ENCODE data around the gene GIMD1.
"Not testable (repeated sequence)": the region's sequence is repeated elsewhere in the genome, so short reads cannot be mapped to it uniquely, and the experiment has no call there.

The GIMD1 gene

DNA sequence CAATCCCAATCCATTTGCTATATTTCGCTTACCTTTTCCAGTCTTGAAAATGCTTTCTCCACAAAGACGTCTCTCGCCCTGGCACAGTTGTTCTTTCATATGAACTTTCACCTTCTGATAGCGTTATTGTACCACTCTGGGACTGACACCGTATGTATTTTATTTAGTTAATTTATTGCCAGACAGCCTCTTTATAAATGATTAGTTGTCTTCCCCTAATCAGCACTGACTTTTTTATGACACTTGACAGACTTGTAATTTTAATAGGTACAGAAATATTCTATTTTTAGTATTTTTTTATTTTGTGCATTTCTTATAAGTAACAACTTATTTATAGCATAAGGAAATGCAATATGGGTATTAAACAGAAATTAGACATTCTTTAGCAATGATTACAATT, at the start of gene GIMD1:
Gene GIMD1, minus strand, starts transcription at position 101 of the 400 bp plus-strand sequence. CDS start 1,343 bp downstream, outside the sequence.
- no peak for DNase-seq

DNA sequence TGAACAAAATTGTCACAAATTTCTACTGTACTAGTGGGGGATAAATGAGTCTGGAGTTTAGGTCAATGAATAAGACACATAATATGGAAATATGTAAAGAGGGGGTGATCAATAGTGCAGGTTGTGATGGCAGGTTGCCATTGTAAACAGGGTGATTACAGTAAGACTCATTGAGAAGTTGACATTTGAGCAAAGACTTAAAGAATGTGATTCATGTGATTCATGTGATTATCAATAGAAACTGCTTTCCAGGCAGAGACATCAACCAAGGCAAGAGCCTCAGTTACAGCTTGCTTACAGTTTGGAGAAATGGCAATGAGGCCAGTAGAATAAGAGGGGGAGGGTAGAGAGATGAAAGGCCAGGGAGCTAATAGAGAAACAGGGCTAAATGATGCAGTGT, 45.8 kb upstream of the GIMD1 start:
- DNase-seq: no peak

DNA sequence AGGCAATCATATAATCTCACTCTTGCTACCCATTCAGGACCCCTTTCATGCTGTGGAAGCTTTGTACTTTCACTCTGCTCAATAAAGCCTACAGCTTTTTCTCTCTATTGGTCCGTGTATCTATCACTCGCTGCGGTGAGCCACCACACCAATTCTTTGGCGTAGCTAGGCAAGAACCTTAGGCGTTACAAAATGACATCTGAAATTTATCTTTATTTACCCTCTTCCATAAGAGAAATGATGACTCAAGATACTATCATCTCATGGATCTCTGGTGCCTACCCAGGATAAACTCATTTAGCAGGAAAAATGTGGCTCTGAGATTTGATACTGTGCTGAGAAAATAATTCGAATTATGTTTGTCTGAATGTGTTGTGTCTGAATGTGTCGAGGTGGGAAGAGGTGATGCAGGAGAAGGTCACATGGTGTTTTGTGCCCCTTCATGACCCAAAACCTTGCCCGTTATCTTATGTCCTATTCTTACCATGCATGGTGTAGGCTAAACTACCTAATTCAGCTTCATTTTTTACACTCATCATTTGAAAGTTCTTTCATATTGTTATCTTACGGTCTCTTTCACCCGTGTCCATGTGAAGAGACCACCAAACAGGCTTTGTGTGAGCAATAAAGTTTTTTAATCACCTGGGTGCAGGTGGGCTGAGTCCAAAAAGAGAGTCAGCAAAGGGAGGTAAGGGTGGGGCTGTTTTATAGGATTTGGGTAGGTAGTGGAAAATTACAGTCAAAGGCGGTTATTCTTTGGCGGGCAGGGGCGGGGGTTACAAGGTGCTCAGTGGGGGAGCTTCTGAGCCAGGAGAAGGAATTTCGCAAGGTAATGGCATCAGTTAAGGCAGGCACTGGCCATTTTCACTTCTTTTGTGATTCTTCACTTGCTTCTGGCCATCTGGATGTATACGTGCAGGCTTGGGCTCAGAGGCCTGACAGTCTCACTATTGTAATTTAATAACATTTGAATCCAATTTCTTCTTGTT, 41.6 kb upstream of the GIMD1 start:
- no peak for DNase-seq

DNA sequence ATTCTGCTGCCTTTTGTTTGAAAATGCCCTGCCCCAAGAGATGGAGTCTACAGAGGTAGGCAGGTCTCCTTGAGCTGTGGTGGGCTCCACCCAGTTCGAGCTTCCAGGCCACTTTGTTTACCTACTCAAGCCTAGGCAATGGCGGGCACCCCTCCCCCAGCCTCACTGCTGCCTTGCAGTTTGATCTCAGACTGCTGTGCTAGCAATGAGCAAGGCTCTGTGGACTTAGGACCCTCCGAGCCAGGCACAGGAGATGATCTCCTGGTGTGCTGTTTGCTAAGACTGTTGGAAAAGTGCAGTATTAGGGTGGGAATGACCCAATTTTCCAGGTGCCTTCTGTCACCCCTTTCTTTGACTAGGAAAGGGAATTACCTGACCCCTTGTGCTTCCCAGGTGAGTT, 39.4 kb upstream of the GIMD1 start:
- DNase-seq: not testable (repeated sequence)

DNA sequence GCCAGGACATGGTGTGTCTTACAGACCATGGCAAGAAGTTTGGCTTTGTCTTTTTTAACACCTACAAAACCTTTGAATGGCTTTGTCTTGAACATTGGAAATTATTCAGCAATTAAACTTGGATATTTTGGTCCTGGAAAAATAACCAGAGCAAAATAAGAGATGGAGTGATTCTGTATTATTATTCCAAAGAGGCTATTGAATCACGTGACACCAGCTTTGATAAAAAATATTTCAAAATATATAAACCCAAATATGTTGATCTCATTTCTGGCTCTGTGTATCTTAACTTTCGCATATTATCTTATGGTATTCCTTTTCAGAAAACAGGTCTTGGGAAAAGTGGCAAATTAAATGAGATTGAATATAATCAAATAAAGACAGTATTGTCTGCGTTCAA, 32.6 kb upstream of the GIMD1 start:
- DNase-seq: no peak

DNA sequence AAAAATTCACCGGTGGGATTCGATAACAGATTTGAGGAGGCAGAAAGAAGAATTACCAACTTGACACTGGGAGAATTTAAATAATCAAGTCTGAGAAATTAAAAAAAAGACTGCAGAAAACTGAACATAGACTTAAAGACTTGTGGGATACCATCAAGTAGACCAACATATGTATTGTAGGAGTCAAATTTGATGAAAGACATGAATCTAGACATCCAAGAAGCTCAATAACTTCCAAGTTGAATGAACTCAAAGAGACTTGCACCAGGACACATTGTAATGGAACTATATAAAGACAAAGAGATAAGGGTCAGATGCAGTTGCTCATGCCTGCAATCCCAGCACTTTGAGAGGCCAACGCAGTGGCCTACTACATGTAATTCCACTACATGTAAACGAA, 30.3 kb upstream of the GIMD1 start:
- not testable (repeated sequence) for DNase-seq

DNA sequence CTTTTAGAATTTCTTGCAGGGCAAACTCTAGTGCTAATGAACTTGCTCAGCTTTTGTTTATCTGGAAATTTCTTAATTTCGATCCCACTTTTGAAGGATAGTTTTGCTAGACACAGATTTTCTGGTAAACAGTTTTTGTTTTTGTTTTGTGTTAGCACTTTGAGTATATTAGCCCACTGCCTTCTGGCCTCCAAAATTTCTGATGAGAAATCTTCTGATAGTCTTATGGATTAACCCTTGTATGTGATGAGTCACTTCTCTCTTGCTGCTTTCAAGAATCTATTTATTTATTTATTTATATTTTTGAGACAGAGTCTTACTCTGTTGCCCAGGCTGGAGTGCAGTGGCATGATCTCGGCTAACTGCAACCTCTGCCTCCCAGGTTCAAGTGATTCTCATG, 27.0 kb upstream of the GIMD1 start:
- DNase-seq: no peak

DNA sequence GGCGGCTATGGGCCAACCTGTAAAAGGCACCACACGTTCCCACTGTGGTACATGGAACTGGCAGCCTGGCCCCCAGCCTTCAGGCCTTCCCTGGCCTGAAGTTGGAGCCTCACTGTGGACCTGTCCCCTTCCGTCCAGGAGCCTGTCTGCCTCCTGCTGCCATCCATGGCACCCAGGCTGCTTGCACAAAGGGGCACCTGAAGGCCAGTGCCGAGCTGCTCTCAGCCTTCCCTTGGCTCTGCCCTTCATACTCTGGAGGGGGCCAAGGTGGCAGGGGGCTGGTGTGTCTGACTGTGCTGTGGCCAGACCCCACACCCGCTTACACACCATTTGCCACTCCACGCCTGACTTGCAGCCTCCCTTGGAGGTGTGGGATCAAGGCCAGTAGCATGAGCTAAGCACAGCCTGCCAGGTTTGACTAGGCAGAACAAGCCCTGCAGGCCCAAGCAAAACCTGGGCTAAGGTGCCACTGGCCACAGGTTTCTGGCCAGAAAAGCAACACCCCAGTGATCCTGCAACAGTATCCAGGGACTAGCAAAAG, 17.3 kb upstream of the GIMD1 start:
- DNase-seq: no peak

DNA sequence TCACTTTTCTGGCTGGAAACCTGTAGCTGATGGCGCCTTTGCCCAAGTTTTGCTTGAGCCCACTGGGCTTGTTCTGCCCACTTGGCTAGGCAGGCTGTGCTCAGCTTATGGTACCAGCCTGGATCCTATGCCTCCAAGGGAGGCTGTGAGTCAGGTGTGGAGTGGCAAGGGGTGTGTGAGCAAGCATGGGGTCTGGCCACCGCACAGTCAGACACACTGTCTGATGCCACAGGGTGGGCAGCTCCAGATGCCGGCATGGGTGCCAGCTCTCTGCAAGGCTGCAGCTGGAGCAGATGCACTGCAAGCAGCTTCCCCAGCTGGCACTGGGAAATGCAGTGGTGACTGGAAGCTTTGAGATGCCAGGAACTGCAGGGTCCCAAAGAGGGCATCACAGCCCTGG, 16.3 kb upstream of the GIMD1 start:
- DNase-seq: no peak

DNA sequence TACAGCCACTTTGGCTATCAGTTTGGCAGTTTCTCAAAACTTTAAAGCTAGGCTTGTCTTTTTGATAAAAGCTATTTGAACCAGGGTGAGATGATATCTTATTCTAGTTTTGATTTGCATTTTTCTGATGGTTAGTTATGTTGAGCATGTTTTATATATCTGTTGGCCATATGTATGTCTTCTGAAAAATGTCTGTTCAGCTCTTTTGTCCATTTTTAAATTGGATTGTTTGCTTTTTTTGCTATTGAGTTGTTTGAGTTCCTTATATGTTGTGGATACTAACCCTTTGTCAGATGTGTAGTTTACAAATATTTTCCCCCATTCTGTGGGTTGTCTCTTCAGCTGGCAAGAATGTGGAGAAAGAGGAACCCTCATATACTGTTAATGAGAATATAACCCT, 11.6 kb upstream of the GIMD1 start:
- no peak for DNase-seq

DNA sequence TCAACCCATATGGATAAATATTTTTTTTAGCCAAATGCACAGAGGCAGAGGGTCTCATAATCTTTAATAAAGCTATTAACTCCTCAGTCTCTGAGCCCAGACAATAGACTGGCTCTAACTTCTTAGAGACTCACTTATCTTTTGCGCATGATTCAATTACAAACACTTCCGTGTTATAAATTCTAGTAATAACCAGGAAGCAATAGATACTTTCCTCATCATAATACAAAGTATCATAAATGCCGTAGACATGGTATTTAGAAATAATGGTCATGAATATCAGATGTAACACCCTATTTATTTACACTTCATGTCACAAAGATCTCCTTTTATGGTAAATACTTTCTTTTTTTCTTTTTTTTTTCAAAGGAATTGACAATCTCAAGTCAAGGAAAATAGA, 4.4 kb upstream of the GIMD1 start:
- DNase-seq: no peak

DNA sequence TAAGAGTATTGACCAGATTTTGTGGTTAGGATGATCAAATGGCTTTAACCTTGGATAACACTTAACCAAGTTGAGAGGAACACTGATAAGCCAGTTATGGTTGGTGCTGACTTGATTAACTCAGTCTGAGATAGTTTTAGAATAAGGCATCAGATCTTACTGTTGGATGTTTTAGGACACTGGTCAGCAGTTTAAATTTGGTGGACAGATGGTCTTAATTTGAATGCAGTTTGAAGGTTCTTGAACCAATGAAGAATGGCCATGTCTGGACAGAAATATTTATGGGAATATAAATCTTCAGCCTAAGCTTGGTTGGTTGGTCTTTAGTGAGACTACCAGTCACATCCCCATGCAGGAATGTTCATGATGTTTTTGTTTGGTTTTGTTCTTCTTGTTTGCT, 2.6 kb upstream of the GIMD1 start:
- no peak for DNase-seq

DNA sequence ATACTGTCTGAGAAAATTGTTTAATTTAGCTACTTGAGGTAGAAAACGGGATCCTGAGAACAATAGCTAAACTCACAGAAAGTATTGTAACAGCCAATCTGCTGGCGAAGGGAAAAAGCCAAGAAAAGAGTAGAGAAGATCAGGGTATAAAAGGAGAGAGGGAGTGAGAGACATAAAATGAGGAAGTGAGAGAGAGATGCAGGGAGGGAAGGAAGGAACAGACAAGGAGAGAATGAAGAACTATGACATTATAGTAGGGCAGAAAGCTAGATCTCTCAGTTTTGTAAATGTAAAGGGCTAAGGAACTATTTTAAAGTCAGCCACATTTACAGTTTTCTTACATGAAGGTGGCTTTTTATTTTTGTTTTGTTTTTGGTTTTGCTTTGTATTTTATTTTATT, 1.6 kb upstream of the GIMD1 start:
- DNase-seq: no peak

DNA sequence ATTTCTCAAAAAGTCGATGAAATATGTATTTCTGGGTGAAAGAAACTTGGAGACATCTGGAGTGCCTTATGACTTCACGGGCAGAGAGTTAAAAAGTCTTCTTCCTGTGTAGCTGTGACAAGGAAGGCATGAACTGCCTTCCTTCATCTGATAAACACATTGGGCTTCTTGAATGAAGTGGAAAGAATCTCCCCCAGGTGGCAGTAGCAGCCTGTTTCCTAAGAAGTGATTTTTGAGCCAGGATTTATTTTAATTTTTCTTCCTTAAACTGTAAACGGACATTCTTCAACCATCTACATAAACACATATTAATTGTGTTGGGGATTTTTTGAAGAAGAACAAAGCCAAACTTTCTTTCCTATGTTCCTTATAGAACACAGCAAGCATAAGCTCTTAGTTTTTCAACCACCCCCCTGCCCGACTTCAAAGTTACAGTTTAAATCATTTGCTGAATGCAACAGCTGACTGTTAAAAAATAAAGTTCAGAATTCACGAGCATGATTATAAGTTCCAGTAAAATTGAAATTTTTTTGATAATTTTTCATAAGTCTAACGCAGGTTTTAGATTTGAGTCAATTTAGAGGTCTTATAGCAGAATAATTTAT, 980 bp upstream of the GIMD1 start:
- DNase-seq: peak; percentile 7

DNA sequence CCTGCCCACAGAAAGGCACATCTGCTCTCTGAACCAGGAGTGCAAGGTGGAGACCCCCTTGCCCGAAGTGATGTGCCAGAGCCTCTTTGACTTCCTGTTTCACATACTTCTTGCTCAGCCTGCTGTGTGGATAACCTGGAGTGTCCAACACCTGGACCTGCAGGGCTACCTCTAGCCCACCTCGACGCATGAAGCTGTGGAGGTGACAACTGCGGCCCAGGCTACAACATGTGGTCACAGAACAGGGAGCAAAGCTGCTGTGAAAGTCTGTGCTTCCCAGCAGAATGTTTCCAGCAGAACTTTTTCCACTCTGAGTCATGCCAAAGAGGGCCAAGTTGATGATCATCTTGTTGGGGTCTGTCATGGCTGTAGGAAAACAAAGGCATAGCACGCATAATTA, 1.5 kb downstream of the GIMD1 start:
- DNase-seq: no peak

DNA sequence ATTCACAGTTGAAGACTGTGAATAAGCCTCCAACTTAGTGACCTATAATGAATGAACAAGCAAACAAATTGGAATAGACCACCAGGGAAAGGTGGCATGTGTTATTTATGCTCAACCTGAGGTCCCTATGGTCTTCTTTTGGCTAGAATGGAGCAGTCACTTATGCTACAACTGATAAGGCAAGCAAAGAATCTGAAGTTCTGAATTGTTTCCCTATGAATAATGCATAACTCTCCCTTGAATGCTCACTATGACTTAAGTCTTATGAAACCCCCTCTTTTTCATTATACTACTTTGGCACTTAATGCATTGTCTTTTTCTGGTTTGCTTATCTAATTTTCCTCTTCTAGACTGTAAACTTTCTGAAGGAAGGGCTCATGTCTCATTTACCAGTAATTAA, 2.6 kb downstream of the GIMD1 start:
- no peak for DNase-seq

DNA sequence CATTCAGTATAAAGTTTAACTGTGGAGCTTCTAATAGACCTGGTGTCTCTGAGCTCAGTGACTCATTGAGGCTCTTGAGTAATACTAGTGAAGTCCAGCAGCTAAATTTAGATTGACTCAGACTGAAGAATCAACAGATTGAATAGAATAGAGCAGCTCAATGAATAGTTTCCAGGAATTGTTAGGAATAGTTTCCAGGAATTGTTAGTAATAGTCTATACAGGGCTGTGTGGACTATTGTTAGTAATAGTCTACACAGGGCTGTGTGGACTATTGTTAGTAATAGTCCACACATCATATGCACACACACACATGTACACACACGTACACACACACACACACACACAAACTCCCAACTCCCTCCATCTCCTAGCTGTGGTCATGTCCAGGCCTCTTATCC, 3.0 kb downstream of the GIMD1 start:
- DNase-seq: no peak

DNA sequence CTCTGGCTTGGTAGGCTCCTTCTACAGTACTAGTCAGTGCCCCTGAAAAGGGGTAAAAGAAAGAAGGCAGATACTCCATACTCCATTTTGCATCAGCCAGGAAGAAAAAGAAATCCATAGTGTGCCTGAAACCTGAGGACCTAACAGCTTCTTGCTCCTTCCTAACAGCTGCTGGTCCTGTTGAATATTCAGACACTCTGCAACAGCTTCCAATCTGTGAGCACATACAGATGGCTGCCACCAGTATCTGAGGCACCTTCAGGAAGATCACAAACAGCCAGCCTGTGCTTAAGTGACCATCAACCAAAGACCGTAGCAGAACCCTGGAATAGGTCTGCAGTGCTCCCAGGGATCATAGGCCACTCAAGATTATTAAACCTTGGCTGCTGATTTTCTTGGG, 4.3 kb downstream of the GIMD1 start:
- DNase-seq: no peak

DNA sequence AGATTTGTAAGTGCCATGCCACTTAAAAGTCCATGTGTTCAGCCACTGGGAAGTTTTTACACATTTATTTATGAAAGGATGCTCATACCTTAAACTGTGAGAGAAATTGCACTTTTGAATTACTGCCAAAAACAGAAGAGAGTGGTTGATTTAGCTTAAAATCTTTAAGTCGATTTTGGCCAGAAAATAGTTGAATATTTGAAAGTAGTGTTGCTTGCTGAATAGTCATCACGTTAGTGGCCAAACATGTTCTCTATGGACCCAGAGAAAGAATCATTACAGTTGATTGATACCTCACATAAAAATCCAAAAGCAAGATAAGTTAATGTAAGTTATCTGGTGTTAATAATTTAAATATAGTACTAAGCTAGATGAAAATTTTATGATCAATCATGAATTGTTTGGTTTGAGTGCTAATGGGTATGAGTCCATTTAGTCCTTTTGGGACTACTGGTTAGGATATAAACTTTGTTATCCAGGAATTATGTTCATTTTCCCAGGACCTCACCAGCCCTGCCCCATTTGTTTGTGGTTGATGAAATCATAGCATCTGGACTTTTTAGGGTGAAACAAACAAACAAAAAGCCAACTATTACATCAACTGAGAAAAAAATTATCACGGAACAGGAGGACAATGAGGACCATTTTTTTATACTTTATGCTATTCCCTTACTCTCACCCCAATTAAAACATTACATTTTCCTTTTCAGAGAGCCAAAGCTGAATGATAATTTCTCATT, 6.3 kb downstream of the GIMD1 start:
- no peak for DNase-seq

DNA sequence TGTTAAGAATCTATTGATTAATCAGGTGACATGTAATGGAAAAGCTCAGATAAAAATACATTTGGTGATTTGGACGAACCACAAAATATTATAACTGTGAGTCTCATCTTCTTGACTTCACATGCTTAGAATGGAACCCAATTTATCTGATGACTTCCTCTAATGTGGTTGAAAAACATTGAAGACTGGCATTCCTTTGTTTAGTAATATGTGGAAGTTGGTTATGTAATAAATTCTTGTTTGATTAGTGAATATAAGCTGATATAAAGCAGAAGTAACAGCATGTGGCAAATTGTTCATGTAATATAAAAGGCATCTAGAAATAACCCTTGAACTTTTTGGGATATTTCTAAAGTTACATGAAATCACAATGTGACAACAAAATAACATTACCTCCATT, 9.7 kb downstream of the GIMD1 start:
- DNase-seq: no peak

DNA sequence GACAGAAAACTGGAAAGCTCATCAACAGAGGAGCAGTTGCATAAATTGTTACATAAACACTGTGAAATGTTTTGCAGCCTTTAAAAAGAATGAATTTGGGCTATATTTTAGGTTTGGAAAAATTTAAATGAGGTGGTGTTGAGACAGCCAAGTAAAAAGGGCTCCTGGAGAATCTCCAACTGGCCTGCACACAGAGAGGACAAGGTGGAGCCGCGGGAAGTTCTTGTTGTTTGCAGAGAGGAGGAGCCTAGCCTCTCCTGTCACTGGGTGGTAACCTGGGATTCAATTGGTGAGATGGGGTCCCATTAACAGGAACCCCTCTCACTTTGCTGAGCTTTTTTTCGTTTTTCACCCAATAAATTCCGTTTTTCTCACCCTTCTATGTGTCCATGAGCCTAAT, 13.4 kb downstream of the GIMD1 start:
- DNase-seq: no peak

DNA sequence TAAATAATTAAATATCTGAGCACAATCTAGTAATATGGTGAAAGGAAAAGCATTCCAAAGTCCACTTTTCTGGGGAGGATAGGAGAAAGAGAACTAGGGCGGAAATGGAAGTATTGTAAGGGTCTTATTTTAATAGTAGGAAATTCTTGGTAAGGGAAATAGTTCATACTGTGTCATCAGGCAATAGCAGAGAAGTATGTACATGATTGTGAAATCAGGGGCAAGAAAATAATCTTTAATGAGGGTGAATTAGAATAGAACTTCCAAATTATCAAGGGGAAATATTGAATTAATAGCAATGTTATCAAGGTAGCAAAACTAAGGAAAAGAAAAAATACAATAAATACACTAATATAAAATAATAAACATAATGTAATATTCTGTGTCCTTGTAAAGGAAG, 14.8 kb downstream of the GIMD1 start:
- DNase-seq: no peak

DNA sequence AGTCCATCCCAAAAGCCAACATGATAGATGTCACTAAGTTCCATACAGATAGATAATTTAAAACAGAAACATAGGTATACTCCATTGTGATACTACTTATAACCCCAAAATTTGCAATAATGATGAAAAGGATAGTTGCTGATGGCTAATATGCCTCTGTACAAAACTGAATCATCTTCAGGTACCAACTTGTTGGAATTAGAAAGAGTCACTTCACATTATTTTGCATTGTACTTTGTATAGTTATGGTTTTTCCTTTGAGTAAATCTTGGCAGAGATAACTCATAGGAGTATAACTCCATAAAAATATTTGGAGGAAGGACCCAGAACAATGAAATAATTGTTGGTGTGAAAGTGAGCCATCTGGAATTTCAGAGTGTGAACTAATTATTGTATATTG, 17.6 kb downstream of the GIMD1 start:
- no peak for DNase-seq

DNA sequence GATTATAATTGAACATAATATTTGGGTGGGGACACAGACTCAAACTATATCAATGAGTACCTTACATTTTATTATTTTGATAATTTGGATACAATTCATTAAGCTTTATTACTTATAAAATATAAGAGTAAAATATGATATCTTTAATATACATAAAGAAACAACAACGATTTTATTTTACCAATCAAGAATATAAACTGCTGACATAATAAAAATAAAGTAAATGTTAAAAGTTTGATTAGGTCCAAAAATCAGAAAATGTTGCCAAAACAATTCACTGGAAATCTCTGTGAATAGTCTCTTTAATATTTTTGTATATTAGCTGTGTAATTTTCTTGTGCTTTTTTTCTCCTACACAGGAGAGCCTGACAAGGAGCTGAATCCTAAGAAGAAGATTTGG, 21.4 kb downstream of the GIMD1 start:
- DNase-seq: no peak
